ENCODE data around the gene SLC17A9.

- TF ChIP-seq, protein P1, sequence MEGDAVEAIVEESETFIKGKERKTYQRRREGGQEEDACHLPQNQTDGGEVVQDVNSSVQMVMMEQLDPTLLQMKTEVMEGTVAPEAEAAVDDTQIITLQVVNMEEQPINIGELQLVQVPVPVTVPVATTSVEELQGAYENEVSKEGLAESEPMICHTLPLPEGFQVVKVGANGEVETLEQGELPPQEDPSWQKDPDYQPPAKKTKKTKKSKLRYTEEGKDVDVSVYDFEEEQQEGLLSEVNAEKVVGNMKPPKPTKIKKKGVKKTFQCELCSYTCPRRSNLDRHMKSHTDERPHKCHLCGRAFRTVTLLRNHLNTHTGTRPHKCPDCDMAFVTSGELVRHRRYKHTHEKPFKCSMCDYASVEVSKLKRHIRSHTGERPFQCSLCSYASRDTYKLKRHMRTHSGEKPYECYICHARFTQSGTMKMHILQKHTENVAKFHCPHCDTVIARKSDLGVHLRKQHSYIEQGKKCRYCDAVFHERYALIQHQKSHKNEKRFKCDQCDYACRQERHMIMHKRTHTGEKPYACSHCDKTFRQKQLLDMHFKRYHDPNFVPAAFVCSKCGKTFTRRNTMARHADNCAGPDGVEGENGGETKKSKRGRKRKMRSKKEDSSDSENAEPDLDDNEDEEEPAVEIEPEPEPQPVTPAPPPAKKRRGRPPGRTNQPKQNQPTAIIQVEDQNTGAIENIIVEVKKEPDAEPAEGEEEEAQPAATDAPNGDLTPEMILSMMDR (conservative IDR thresholded peaks at IDR 0.05; ENCODE audit: low read depth in 2 of 2): no peak
- TF ChIP-seq POLR2AphosphoS5 (IDR thresholded peaks at IDR 0.05; ENCODE audit: low read depth): no peak
- TF ChIP-seq REST (IDR thresholded peaks at IDR 0.05; ENCODE audit: unreplicated experiment): no peak
- TF ChIP-seq EZH2 (IDR thresholded peaks at IDR 0.05; ENCODE audit: low read depth, unreplicated experiment): no peak
- TF ChIP-seq EZH2phosphoT487 (IDR thresholded peaks at IDR 0.05; ENCODE audit: unreplicated experiment): no peak
- TF ChIP-seq STAT1 (IDR thresholded peaks at IDR 0.05; ENCODE audit: unreplicated experiment): no peak
These were observed 14.2 kb upstream of the SLC17A9 start, which contains the start of gene GID8 for GRCh38 chr20:62938105-62938888.
